Stomach (tissue), 4 donors: ENCODE measurements around the gene CERS2.

Experiments
- POLR2A ChIP-seq, 4 donors: fragments of 450-650 bp; IDR thresholded peaks; one replicate each; pipeline ENCODE4 v1.6.1; 2016; ENCODE audit warnings: antibody characterized with exemption in 4 of 4, control low read depth in 2 of 4, mild to moderate bottlenecking in 1 of 4, moderate library complexity in 1 of 4
- POLR2AphosphoS5 ChIP-seq, 3 donors: sonication (generic); formaldehyde crosslinking; IDR thresholded peaks; one replicate each; pipeline ENCODE4 v1.6.1; 2016; ENCODE audit warnings: antibody characterized with exemption in 3 of 3
- TF ChIP-seq, protein P1 (sequence below), 7 experiments: fragments of 450-650 bp in 4 of 7; fragments of 200-600 bp in 3 of 7; sonication (generic) in 3 of 7; IDR thresholded peaks; one replicate each; pipeline ENCODE4 v1.5.1; 2016 to 2019; ENCODE audit warnings: antibody characterized with exemption in 7 of 7, control low read depth in 2 of 7, mild to moderate bottlenecking in 1 of 7

DNA sequence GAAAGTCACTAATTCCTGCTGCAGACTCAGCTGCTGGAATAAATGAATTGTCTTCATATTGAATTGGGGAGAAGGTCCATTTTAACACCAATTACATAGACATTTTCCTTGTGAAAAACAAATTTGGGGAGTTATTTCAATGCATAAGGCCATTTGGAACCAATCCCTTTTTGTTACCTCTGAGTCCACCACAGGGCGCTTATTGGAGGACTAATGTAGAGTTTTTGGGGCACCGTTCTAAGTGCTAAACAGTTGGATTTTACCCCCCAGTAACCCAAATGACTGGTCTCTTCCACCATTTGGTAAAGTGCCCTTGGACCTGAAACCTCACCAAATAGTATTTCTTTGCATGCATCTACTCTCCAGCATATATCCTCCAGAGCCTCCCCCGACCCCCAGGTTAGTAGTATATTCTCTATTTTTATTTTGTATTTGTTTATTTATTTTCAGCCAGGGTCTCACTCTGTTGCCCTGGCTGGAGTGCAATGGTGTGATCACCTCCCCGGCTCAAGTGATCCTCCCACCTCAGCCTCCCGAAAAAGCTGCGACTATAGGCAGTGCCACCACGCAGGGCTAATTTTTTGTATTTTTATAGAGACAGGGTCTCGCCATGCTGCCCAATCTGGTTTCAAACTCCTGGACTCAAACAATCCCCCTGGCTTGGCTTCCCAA lies 35.2 kb upstream of the CERS2 start:
- TF ChIP-seq, protein P1, sequence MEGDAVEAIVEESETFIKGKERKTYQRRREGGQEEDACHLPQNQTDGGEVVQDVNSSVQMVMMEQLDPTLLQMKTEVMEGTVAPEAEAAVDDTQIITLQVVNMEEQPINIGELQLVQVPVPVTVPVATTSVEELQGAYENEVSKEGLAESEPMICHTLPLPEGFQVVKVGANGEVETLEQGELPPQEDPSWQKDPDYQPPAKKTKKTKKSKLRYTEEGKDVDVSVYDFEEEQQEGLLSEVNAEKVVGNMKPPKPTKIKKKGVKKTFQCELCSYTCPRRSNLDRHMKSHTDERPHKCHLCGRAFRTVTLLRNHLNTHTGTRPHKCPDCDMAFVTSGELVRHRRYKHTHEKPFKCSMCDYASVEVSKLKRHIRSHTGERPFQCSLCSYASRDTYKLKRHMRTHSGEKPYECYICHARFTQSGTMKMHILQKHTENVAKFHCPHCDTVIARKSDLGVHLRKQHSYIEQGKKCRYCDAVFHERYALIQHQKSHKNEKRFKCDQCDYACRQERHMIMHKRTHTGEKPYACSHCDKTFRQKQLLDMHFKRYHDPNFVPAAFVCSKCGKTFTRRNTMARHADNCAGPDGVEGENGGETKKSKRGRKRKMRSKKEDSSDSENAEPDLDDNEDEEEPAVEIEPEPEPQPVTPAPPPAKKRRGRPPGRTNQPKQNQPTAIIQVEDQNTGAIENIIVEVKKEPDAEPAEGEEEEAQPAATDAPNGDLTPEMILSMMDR (IDR thresholded peaks at IDR 0.05): no peak
- no peak for TF ChIP-seq POLR2AphosphoS5 (IDR thresholded peaks at IDR 0.05)
- TF ChIP-seq POLR2A (IDR thresholded peaks at IDR 0.05): no peak
